ENCODE measurements around the gene DMXL1.
"Not testable (repeated sequence)": the region's sequence is repeated elsewhere in the genome, so short reads cannot be mapped to it uniquely, and the experiment has no call there.

The DMXL1 gene

GRCh38 chr5:119071561-119071995, 691 bp downstream of the DMXL1 start:
- no peak for DNase-seq

DNA sequence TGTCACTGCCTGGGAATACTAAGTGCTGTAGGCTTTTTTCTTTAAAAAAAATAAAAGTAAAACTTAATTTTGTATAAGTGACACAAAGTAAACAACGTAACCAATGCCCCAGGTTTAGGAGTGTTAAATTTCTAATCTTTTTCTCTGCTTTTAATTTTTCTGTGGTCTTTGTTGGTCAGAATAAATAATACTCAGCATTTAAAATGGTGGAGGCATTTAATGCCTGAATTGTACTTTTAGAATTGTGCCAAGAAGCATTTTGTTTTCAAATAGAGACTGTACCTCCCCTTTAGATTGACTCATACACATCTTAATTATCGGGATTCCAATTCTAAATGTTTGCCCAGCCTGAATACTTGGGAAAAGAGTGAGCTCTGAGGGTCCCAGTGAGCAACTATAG, 1.6 kb downstream of the DMXL1 start:
- no peak for DNase-seq

- DNase-seq: not testable (repeated sequence)
Measured at GRCh38 chr5:119073746-119074337, 3.0 kb downstream of the DMXL1 start.

- no peak for DNase-seq
Measured at GRCh38 chr5:119074419-119074818, 3.5 kb downstream of the DMXL1 start.

GRCh38 chr5:119075269-119075668, 4.4 kb downstream of the DMXL1 start:
- DNase-seq: not testable (repeated sequence)

DNA sequence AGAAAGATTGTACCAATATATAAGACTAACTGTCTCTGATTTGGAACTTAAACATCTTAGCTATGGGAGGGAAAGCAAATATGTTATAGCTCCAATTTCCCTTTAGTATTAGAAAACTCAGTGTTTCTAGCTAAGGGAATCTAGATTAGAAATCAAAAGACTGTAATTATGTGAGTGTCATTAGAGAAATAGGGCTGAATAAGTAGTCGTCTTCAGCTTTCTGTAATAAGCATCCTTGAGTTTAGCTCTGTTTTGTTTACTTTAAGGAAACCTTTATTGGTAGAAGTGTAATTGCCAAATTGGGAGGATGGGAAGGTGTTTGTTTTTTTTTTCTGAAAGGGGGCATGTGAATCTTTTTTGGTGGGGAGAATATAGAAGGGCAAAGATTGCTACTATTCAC, 5.2 kb downstream of the DMXL1 start:
- DNase-seq: no peak

- no peak for DNase-seq
Measured at GRCh38 chr5:119077444-119077843, 6.6 kb downstream of the DMXL1 start.

DNA sequence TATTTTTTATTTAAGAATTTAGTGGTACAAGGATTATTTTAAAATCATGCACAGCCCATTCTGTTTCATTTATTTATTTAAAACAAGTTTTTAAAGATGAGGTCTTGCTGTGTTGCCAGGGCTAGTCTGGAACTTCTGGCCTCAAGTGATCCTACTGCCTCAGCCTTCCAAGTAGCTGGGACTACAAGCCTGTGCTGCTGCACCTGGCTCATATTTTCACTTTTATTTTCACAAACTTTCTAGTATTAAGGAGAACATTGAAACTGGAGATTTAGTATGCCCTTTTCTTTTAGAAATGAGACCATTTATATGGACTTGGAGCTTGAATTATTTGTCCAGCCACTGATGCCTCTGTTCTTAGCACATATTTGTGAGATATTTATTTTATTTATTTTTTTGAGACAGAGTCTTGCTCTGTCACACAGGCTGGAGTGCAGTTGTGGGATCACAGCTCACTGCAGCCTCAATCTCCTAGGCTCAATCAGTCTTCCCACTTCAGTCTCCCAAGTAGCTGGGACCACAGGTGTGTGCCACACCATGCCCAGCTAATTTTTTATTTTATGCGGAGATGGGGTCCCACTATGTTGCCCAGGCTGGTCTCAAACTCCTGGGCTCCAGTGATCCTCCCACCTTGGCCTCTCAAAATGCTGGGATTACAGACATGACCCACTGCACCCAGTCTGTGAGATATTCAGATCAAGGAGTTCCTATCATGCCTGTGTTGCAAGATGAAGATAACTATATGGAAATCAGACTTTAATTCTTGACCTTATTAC, 7.4 kb downstream of the DMXL1 start:
- no peak for DNase-seq

DNA sequence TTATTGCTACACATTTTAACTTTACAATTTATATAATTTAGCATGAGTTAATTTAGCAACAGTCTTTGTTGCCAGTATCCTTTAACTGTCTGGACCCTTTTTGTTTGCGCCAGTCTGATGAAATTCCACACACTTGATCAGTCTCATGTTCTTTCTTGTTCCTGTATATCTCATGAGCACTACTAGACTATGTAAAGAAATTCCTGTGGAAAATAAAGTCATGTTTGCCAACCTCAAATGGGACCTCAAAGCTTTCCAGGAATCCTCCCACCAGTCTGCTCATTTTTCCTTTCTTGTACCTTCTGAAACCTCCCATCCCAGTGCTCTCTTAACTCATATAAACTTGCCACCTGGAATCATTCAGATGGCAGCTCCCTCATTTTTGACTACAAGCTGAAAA, 8.0 kb downstream of the DMXL1 start:
- DNase-seq: no peak

DNA sequence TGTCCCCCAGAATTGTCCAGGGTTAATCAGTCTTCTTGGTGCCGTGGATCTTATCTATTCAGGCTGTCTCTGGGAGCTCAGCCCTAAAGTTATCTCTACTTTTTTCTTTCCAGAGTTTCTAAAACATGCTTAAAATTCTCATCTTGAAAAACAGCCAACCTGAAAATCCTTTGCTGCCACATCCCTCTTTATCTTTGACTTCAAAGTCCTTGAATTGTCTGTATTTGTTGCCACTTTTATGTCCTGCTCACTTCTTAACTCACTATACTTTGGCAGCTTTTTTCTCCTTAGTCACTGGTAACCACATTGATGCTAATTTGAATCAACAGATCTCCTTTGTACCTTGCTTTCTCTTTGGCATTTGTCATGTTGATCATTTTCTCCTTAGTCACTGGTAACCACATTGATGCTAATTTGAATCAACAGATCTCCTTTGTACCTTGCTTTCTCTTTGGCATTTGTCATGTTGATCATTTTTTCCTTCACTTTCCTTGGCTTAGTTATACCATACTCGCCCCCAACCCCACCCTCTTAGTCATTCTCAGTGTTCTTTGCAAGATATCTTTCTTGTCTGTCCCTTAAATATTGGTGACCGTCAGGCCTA, 8.5 kb downstream of the DMXL1 start:
- no peak for DNase-seq

DNA sequence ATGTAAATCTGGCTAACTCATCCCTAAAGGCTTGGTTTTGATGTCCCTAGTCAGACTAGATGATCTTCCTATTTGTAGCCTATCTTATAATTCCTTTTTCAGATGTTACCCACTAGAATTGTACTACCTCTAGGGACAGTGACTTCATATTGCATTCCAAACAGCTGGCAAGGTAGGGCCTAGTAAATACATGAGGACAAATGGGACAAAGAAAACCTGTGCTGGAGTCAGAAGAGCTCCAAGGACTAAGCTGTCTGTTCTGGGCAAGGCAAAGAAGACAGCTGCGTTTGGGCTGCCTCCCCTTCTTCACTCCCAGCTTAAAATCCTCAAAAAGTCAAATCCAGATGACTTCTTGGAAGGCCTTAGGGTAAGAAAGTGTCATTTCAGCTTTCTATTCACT, 10.0 kb downstream of the DMXL1 start:
- DNase-seq: no peak

GRCh38 chr5:119082691-119083090, 11.8 kb downstream of the DMXL1 start:
- no peak for DNase-seq

DNA sequence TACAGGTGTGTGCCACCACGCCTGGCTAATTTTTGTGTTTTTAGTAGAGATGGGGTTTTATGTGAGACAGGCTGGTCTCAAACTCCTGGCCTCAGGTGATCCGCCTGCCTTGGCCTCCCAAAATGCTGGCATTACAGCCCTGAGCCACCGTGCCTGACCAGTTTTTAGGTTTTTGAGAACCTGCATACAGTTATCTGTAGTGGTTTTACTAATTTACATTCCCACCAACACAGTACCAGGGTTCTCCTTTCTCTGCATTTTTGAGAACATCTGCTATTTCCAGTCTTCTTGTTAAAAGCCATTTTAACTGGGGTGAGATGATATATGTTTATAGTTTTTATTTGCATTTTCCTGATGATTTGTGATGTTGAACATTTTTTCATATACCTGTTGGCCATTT, 12.8 kb downstream of the DMXL1 start:
- no peak for DNase-seq

DNA sequence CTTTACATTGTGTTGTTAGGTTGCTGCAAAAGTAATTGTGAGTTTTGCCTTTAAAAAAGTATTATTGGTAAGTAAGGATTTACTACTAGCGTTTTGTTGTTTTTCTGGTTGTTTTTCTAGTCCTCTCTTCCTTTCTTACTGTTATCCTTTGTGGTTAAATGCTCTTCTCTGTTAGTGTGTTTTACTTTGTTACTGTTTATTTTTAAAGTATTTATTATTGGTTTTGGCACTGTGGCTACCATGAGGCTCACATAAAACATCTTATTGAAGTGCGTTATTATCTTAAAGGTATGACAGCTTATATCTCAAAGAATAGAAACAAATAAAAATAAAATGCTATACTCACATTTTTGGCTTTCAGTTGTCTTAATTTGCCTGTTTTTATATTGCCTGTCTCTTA, 17.6 kb downstream of the DMXL1 start:
- DNase-seq: no peak

DNA sequence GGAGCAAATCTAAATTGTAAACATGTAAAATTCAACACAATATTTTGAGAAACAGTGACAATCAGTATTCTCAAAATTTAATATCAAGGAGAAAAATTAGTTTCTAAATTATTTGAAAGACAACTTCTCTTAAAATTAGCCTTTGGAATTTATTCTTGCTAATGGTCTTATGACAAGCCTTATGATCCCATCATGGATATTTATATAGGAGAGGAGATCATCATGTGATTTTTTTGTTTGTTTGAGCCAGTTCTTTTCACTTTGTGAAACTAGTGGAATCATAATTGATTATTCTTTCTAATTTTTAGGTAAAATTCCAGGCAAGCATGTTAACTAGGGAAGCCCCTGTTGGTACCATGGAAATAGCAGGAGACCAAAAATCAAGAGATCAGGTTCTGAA, 24.7 kb downstream of the DMXL1 start:
- DNase-seq: no peak

- DNase-seq: no peak
Measured at GRCh38 chr5:119105971-119106370, 35.1 kb downstream of the DMXL1 start.

DNA sequence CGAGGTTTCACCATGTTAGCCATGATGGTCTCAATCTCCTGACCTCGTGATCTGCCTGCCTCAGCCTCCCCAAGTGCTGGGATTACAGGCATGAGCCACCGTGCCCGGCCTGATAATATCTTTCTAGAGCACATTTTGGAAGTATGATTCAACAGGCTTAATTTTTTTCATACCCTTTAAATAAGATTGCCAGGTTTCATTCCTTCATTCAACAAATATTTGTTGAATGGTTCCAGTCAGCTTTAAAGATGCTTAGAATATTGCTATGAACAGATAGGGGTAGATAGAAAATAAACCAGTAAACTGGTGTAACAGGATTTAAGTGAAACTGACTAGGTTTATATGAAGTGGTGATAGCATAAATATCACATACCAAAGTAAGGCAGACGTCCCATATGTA, 41.3 kb downstream of the DMXL1 start:
- DNase-seq: no peak

DNA sequence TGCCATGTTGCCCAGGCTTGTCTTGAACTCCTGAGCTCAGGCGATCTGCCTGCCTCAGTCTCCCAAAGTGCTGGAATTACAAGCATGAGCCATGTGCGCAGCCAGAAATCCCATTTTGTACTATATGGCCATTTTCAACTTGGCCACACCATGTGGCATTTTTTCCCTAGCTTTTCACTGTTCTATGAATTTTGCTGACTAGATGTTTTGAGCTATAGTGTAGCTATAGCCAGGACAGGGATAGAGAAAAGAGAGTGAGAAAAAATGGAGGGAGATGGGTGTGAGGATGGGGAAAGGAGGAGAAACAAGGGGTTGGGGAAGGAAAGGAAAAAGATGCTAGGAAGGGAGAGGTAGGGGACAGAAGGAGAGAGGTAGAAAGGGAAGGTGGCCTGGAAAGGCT, 46.4 kb downstream of the DMXL1 start:
- DNase-seq: no peak

- DNase-seq: no peak
Measured at GRCh38 chr5:119118000-119118399, 47.1 kb downstream of the DMXL1 start.

DNA sequence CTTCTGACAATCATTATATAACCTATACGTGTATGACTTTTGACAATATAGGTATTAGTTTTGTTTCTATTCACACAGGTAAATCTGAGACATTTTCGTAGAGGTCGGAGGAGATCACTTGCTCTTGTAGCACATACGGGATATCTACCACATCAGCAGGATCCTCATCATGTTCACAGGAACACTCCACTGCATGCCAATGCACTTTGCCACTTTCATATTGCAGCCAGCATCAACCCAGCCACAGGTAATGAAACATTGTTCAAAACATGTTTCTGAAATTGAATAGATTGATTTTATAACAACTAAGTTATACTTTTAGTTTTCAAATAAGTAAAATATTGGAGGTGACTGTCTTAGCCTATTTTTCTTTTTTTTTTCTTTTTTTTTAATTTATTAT, 50.0 kb downstream of the DMXL1 start:
- DNase-seq: no peak

GRCh38 chr5:119122474-119122873, 51.6 kb downstream of the DMXL1 start:
- DNase-seq: not testable (repeated sequence)

GRCh38 chr5:119123280-119123679, 52.4 kb downstream of the DMXL1 start:
- DNase-seq: no peak

DNA sequence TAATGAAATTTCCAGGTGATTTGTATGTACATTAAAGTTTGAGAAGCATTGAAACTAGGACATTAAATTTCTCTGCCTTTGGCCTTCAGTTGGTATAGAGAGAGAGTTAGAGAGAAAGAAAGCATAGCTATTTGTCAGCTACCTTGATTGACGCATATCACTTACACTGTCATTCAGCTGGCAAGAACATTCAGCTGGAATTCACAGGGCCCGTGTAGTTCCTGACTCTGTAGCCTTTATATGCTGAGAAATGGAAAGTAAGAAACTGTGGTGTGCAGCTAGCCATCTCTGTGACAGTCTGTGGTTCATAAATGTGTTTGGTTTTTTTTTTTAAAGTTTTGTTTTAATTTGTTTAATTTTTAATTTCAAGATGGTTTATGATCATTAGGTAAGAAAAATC, 58.9 kb downstream of the DMXL1 start:
- no peak for DNase-seq

- DNase-seq: no peak
Measured at GRCh38 chr5:119131530-119132304, 60.8 kb downstream of the DMXL1 start.
